ENCODE data around the gene PKIB.

GRCh38 chr6:122692807-122693580, 82.8 kb downstream of the PKIB start:
- TF ChIP-seq EZH2phosphoT487 (IDR thresholded peaks at IDR 0.05) (no peak), CTCF (IDR thresholded peaks at IDR 0.05) (no peak), EZH2 (IDR thresholded peaks at IDR 0.05) (no peak)

Measured in neural progenitor cell (in vitro differentiated cells).